Endothelial cell of umbilical vein (primary cell): ENCODE measurements around the gene CTLA4. TPM values are rescaled to one million over a fixed set of nuclear protein-coding genes. Genes with fewer than 3 reads are reported as not detected.

Experiments used
- BruUV-seq: library from RNA; stranded (reverse); fragments of 400-500 nt; replicated peaks from 2 replicates; lab custom pipeline; 2021; lab: Mats Ljungman, UMichigan
- CTCF ChIA-PET: fragments of 300-600, 350-600 bp; sonication (Branson Sonifier 250); formaldehyde crosslinking; loops from one replicate; lab custom pipeline; 2021; ENCODE audit warnings: antibody characterized with exemption, inconsistent platforms; lab: Charles Lee
- POLR2A ChIA-PET: fragments of 300-600, 350-600 bp; sonication (Branson Sonifier 250); formaldehyde crosslinking; loops from one replicate; lab custom pipeline; 2021; ENCODE audit warnings: antibody characterized with exemption, inconsistent platforms; lab: Charles Lee
- DNase-seq: peaks from one replicate; pipeline ENCODE4 v3.0.0-alpha.2; 2011; ENCODE audit warnings: low read depth, low spot score
- FAIRE-seq: peaks from 2 replicates; lab custom pipeline; 2011; peaks lifted over from hg19 to GRCh38; lab: Jason Lieb, UNC
- H2AFZ ChIP-seq: 2 replicates; pipeline ENCODE4 v1.6.0; 2012; ENCODE audit warnings: low read depth, low read length, control low read depth, inconsistent platforms
- H3K27ac ChIP-seq: 2 replicates; pipeline ENCODE4 v1.5.1; 2011; ENCODE audit warnings: low read depth, mild to moderate bottlenecking, control low read depth, low read length, moderate library complexity; ENCODE audit not compliant: insufficient read depth
- H3K27me3 ChIP-seq, 2 experiments: 2 replicates each; pipeline versions ENCODE4 v1.6.0 to v1.6.1; 2011; ENCODE audit warnings: low read length in 2 of 2, mixed read lengths in 1 of 2; ENCODE audit not compliant: control insufficient read depth in 2 of 2, insufficient read depth in 2 of 2
- H3K36me3 ChIP-seq, 2 experiments: 2 replicates in 1 of 2; 3 replicates in 1 of 2; pipeline ENCODE4 v1.5.1; 2011; ENCODE audit warnings: low read length in 2 of 2, mild to moderate bottlenecking in 1 of 2, moderate library complexity in 1 of 2; ENCODE audit not compliant: control insufficient read depth in 2 of 2, insufficient read depth in 2 of 2; ENCODE audit errors: extremely low read depth in 1 of 2
- H3K4me1 ChIP-seq: 3 replicates; pipeline ENCODE4 v1.5.1; 2011; ENCODE audit warnings: mild to moderate bottlenecking, low read length; ENCODE audit not compliant: control insufficient read depth, insufficient read depth; ENCODE audit errors: extremely low read depth
- H3K4me2 ChIP-seq: 2 replicates; pipeline ENCODE4 v1.6.1; 2011; ENCODE audit warnings: low read length, control low read depth, mixed read lengths; ENCODE audit not compliant: insufficient read depth
- H3K4me3 ChIP-seq, 3 experiments: fragments of 200-600 bp in 1 of 3; sonication (generic), shearing (Covaris generic) in 1 of 3; replicated peaks in 1 of 3; 2 replicates each; pipeline ENCODE4 v1.5.1; 2011 to 2016; ENCODE audit warnings: control low read depth in 3 of 3, low read length in 3 of 3, mild to moderate bottlenecking in 2 of 3, inconsistent platforms in 1 of 3, low read depth in 1 of 3, moderate library complexity in 1 of 3; ENCODE audit not compliant: insufficient read depth in 1 of 3
- H3K79me2 ChIP-seq: 2 replicates; pipeline ENCODE4 v1.6.0; 2012; ENCODE audit warnings: low read length, inconsistent platforms; ENCODE audit not compliant: control insufficient read depth, insufficient read depth
- H3K9ac ChIP-seq: replicated peaks from 2 replicates; pipeline ENCODE3; 2011; ENCODE audit warnings: low read length, control low read depth; ENCODE audit not compliant: insufficient read depth; ENCODE audit errors: extremely low read depth
- H3K9me1 ChIP-seq: replicated peaks from 3 replicates; pipeline ENCODE4 v1.6.0; 2011; ENCODE audit warnings: mild to moderate bottlenecking, low read length; ENCODE audit not compliant: control insufficient read depth, insufficient read depth; ENCODE audit errors: extremely low read depth
- H3K9me3 ChIP-seq: replicated peaks from 2 replicates; pipeline ENCODE4 v1.5.1; 2012; ENCODE audit warnings: low read length, inconsistent platforms; ENCODE audit not compliant: control insufficient read depth, insufficient read depth
- H4K20me1 ChIP-seq: replicated peaks from 2 replicates; pipeline ENCODE3; 2011; ENCODE audit warnings: mild to moderate bottlenecking, low read length; ENCODE audit not compliant: control insufficient read depth, insufficient read depth; ENCODE audit errors: extremely low read depth
- CTCF ChIP-seq, 2 donors: IDR thresholded peaks; 1 replicate in 1 of 2; 2 replicates in 1 of 2; pipeline ENCODE4 v1.5.1; 2011; ENCODE audit warnings: low read length in 2 of 2, mild to moderate bottlenecking in 2 of 2, moderate library complexity in 2 of 2, control low read depth in 1 of 2, inconsistent platforms in 1 of 2, low read depth in 1 of 2; ENCODE audit not compliant: insufficient read depth in 1 of 2; ENCODE audit errors: extremely low read depth in 1 of 2
- EZH2 ChIP-seq: IDR thresholded peaks from 2 replicates; pipeline ENCODE4 v1.6.1; 2012; ENCODE audit warnings: borderline replicate concordance, low read depth, mild to moderate bottlenecking, moderate library complexity, low read length, inconsistent platforms; ENCODE audit not compliant: severe bottlenecking
- FOS ChIP-seq: IDR thresholded peaks from 2 replicates; pipeline ENCODE4 v1.6.1; 2011; ENCODE audit warnings: mild to moderate bottlenecking, low read length, moderate library complexity, borderline replicate concordance; ENCODE audit not compliant: insufficient read depth
- GATA2 ChIP-seq: IDR thresholded peaks from 2 replicates; pipeline ENCODE4 v1.7.0; 2011; ENCODE audit warnings: low read depth, mild to moderate bottlenecking, moderate library complexity, mixed read lengths, low read length; ENCODE audit not compliant: insufficient read length, insufficient read depth
- JUN ChIP-seq: IDR thresholded peaks from 2 replicates; pipeline ENCODE4 v1.6.1; 2011; ENCODE audit warnings: borderline replicate concordance, low read depth; ENCODE audit not compliant: insufficient read length, insufficient read depth
- MAX ChIP-seq: IDR thresholded peaks from 2 replicates; pipeline ENCODE4 v1.6.1; 2011; ENCODE audit not compliant: insufficient read depth, insufficient read length
- MYC ChIP-seq: IDR thresholded peaks from one replicate; pipeline ENCODE4 v1.6.1; 2011; ENCODE audit warnings: mild to moderate bottlenecking, low read depth, low read length
- POLR2A ChIP-seq: IDR thresholded peaks from 2 replicates; pipeline ENCODE4 v1.6.1; 2012; ENCODE audit warnings: low read depth, mild to moderate bottlenecking, control low read depth, low read length
- POLR2AphosphoS5 ChIP-seq: IDR thresholded peaks from 2 replicates; pipeline ENCODE4 v1.6.1; 2012; ENCODE audit warnings: low read depth, mild to moderate bottlenecking, control low read depth, low read length, moderate library complexity; ENCODE audit not compliant: insufficient read depth
- dilution Hi-C: fragments of 300-500 bp; cut with MboI; formaldehyde crosslinking; loops from one replicate; pipeline ENCODE4 v1.15.0; 2019; ENCODE audit warnings: low sequenced_read_pairs; ENCODE audit not compliant: extremely low pct_ligation_motif_present
- intact Hi-C: fragments of 100-400 bp; cut with micrococcal nuclease; formaldehyde crosslinking; loops from one replicate; pipeline ENCODE4 v1.10.0; 2022
- polyA plus RNA-seq, 4 experiments: library from polyadenylated mRNA; depleted of rRNA in 3 of 4; stranded (reverse) in 3 of 4; unstranded in 1 of 4; fragments of >200 nt; gene quantifications; 2 replicates each; pipeline versions ENCODE4 v1.2.1 to v1.2.3, GENCODE V29; 2011 to 2012; ENCODE audit warnings: missing spikeins in 1 of 4
- total RNA-seq: library from RNA; stranded (reverse); gene quantifications from 2 replicates; pipeline ENCODE4 v1.2.3, GENCODE V29; 2021

CTLA4 gene
- total and polyA plus RNA-seq, 2 donors (not counting 3 experiments of a cell fraction or from before 2014, with no cell fraction given): not detected

- intact Hi-C loops (no loop called here), dilution Hi-C loops (no loop called here)
- TF ChIP-seq MYC (no peak), POLR2A (no peak), JUN (no peak), MAX (no peak), GATA2 (no peak), EZH2 (no peak), POLR2AphosphoS5 (no peak), CTCF (IDR thresholded peaks at IDR 0.05; ENCODE audit: extremely low read depth in 1 of 2, insufficient read depth in 1 of 2, low read depth in 1 of 2, low read length in 2 of 2) (no peak), FOS (no peak)
- Histone ChIP-seq H3K9me3 (no peaks in the 10 kb centered on the region), H3K27me3 (peaks cover 4 to 8% of the 10 kb centered on the region in 2 experiments), H3K27ac (no peak overlapping the region), H3K36me3 (no peaks in the 10 kb centered on the region), H2AFZ (no peak overlapping the region), H3K4me2 (no peak overlapping the region), H3K9ac (no peak overlapping the region), H3K79me2 (no peaks in the 10 kb centered on the region), H4K20me1 (no peaks in the 10 kb centered on the region), H3K4me3 (no peak overlapping the region), H3K9me1 (no peaks in the 10 kb centered on the region), H3K4me1 (no peaks in the 10 kb centered on the region)
- DNase-seq (no peak), FAIRE-seq (no peak)
- ChIA-PET POLR2A (no interaction called here), CTCF (interaction anchor here (0.9 kb wide), 1 partner anchor 14 kb away, joined by 3 read pairs; no protein-coding TSS in a partner anchor)
- BruUV-seq: no TSS peak
Observed at GRCh38 chr2:203875471-203875870, 7.9 kb downstream of the CTLA4 start.
